Measurements from ENCODE around the gene HLA-DMA. TPM values are rescaled to one million over a fixed set of nuclear protein-coding genes. Genes with fewer than 3 reads are reported as not detected.

The HLA-DMA gene
- total and polyA plus RNA-seq, 2 of the 4 experiments (the other 2 are of a cell fraction), result 2.3 to 8.3 TPM

DNA sequence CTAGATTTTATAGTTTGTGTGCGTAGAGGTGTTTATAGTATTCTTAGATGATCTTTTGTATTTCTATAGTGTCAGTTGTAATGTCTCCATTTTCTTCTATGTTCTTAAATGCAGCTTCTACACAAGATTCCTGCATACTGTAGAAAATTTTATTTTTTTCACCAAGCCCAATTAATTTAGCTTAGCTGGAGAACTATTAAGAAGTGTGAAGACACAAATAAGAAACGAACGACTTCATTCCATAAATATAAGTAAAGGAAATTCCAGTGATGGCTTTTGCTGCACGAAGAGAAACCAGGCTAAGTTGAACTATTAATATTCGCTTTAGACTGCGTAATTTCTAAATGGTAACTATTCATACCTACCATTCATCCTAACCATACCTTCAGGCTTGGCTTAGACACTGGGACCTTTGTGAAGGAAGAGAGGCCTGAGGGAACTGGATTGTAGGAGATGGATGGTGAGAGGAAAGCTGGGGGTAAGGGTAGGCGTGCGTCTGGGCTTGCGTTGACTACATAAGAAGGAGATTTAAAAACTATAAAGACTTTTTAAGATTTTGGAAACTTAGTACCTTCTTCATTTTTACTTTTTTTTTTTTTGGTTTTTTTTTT is 40.6 kb upstream of the HLA-DMA start:
- no peak for DNase-seq
- in situ Hi-C loops (cut with MboI; ENCODE audit: low sequenced_read_pairs), result no loop called here
- no peak overlapping the region for H3K9ac ChIP-seq (ENCODE audit: low read depth, low read length)
- no peak for ATAC-seq (ENCODE audit: low read depth)
- H3K4me2 ChIP-seq (ENCODE audit: low read depth, low read length), result no peak overlapping the region
- no peak overlapping the region for H2BK15ac ChIP-seq (ENCODE audit: low read depth, low read length)
- H3K4me3 ChIP-seq (ENCODE audit: insufficient read depth, low read depth, low read length), result no peak overlapping the region
- no peaks in the 10 kb centered on the region for H4K20me1 ChIP-seq (ENCODE audit: insufficient read depth, low read length)
- H3K14ac ChIP-seq (replicated peaks; ENCODE audit: low read depth, low read length), result no peak overlapping the region
- dilution Hi-C loops (cut with HindIII; ENCODE audit: low sequenced_read_pairs, unreplicated experiment), result no loop called here
- no peaks in the 10 kb centered on the region for H3K79me1 ChIP-seq (ENCODE audit: low read depth in 1 of 2, low read length in 2 of 2)
- no peak overlapping the region for H2BK120ac ChIP-seq (ENCODE audit: low read depth, low read length)
- peaks cover 15% of the 10 kb centered on the region for H3K27me3 ChIP-seq (ENCODE audit: control insufficient read depth, insufficient read depth, low read length)
- H2AK9ac ChIP-seq (replicated peaks; ENCODE audit: low read depth, low read length, poor library complexity), result no peak overlapping the region
- no peak overlapping the region for H3K4ac ChIP-seq (ENCODE audit: low read depth, low read length)
- POLR2A ChIA-PET (ENCODE audit: unreplicated experiment), result no interaction called here
- H3K9me1 ChIP-seq (ENCODE audit: insufficient read depth, low read length), result no peaks in the 10 kb centered on the region
- TF ChIP-seq SMC3 (IDR thresholded peaks at IDR 0.05; ENCODE audit: low read depth, low read length) (no peak), RAD21 (IDR thresholded peaks at IDR 0.05; ENCODE audit: low read length) (no peak), FOS (IDR thresholded peaks at IDR 0.05; ENCODE audit: low read depth, low read length) (no peak)
- BruUV-seq (replicated peaks), result no TSS peak
- H2AFZ ChIP-seq (replicated peaks; ENCODE audit: low read length, poor library complexity), result no peak overlapping the region
- no peaks in the 10 kb centered on the region for H3K9me3 ChIP-seq (ENCODE audit: control insufficient read depth, insufficient read depth, low read length)
- H4K91ac ChIP-seq (ENCODE audit: insufficient read depth, low read depth, low read length), result no peak overlapping the region
- CTCF ChIA-PET, result interaction anchor here (0.7 kb wide), 2 partner anchors 9 to 335 kb away, joined by 3 read pairs; no protein-coding TSS in a partner anchor
- H3K23ac ChIP-seq (ENCODE audit: low read depth, low read length), result no peak overlapping the region
- H2BK5ac ChIP-seq (ENCODE audit: low read depth, low read length, poor library complexity, severe bottlenecking), result no peak overlapping the region
- no peaks in the 10 kb centered on the region for H3K36me3 ChIP-seq (ENCODE audit: control insufficient read depth, insufficient read depth, low read length)
- no peak overlapping the region for H3K27ac ChIP-seq (ENCODE audit: insufficient read depth, low read length)
- H2BK20ac ChIP-seq (ENCODE audit: low read depth, low read length), result no peak overlapping the region
- H3K18ac ChIP-seq (ENCODE audit: low read depth, low read length), result no peak overlapping the region
- no peaks in the 10 kb centered on the region for H3K4me1 ChIP-seq (ENCODE audit: control insufficient read depth, insufficient read depth, low read length)
- no peak overlapping the region for H2AK5ac ChIP-seq (ENCODE audit: low read depth, low read length)
- H4K8ac ChIP-seq (ENCODE audit: low read depth in 2 of 2, low read length in 2 of 2), result no peak overlapping the region
- H4K5ac ChIP-seq (ENCODE audit: low read depth, low read length), result no peak overlapping the region
- no CpG with 5 or more reads among the region's 9 CpGs for WGBS, 2 experiments (ENCODE audit: extremely low coverage in 2 of 2, insufficient read length in 1 of 2)
- no peak overlapping the region for H3K56ac ChIP-seq (ENCODE audit: extremely low read depth, insufficient read depth, low read length)
- intact Hi-C loops (cut with micrococcal nuclease), result no loop called here
